NCI-H345 treated with DMSO at 0.1 percent for 48 hours (cell line): Measurements from ENCODE around the gene FRMD6.
"Not testable (repeated sequence)": the region's sequence is repeated elsewhere in the genome, so short reads cannot be mapped to it uniquely, and the experiment has no call there.

Source experiments
- DNase-seq: peaks from one replicate; lab custom pipeline; 2025; ENCODE audit not compliant: unreplicated experiment; lab: John Stamatoyannopoulos, UW

FRMD6 gene

DNA sequence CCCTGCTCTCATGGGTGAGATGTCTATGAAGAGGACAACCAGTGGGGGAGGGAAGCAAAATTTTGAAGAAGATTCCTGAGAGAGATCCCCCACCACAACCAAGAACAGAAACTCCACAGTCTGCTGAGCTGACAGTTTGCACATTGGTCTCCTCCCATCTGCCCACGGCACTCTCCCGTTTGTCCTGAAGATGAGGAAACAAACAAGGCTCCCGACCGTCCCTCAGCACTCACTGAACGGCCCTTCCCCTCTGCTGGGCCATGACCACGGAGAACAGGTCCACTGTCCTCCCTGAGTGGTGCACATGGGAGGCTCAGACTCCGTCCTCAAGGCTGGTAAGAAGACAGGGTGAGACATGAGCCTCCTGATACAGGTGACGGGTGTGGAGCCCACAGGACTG, 114.9 kb downstream of the FRMD6 start:
- DNase-seq = not testable (repeated sequence)

GRCh38 chr14:51769261-51769660, 117.6 kb downstream of the FRMD6 start:
- DNase-seq = not testable (repeated sequence)

DNA sequence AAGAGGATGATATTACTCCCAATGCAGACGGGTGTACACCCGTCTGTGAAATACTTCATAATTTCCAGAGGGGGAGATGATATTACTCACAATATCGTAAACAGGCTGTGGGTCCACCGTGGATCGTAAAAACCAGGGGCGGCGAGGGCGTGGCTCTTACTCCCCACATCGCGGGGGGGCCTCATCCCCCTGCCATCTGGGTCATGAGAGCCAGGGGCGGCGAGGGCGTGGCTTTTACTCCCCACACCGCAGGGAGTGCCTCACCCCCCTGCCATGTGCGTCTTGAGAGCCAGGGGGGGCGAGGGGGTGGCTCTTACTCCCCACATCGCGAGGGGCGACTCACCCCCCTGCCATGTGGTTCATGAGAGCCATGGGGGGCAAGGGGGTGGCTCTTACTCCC, 122.5 kb downstream of the FRMD6 start:
- no peak for DNase-seq

DNA sequence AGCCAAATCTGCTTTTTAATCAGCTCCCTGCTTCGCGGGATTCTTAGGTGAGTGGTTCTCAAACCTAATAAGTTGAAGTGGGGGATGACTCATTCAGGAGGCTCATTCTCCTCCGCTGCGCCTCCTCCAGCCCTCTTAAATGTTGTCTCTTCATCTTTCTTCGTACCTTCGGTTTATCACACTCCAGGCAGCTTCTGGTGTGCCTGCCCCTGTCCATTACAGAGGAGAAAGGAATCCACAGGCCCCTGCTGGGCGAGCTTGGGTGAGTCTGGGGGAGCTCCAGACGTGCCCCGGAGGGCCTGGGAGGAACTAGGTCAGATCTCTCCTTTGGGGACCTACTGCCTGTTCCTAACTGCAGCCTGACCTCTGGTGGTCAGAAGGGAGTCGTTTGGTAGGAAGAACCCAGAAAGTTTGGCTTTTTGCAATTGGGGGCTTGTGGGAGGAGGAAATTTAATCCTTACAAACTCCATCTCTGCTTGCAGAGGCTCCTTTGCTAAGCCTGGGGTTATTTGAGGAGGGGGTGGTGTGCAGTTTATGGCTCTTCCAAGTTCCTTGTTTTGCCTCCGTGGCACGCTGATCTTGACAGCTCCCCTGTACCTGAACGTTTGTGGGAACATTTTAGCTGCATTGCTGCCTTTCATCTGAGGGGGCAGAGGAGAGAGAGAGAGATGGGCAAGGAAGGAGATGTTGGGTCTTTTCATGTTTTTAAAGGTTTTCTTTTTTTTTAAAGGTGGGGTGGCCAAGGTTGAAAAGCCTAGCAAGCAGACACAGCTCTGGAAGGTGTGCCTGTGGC, 124.6 kb downstream of the FRMD6 start:
- peak; percentile 19 for DNase-seq

DNA sequence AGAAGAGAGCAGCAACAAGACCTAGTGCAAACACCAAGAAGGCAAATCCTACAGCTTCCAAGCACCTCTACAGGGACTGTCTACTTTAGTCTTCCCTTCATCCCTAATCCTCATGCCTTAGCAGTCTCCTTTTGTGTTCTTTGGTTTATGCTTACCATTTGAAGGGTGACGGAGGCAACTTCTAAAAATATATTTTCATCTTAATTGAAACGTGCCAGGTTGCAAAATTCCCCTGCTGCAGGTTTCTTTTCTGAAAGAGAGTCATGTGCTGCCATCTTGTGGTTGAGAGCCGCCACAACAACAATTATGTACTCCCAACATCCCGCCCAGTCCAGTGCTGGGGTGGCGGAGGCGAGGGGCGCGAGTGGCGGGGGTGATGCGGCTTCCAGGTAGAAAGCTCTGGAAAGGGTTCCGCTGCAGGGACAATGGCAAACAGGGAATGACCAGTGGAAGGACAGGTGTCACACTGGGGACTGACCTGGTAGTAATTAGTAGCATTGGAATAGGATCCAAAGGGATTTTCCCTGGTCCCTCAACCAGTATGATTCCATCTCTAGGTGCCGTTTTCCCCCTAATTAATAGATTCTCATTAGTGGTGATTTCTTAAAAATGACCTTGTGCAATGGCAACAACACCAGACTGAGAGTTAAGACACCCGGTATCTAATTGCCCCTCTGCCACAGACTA, 128.4 kb downstream of the FRMD6 start:
- DNase-seq = peak; percentile 82
